VCaP (cell line): ENCODE measurements around the gene MYL3.

Experiments used
- H3K27ac ChIP-seq: fragments of 450-650 bp; 2 replicates; pipeline ENCODE4 v1.5.1; 2017
- TF ChIP-seq, protein P1 (sequence below): fragments of 450-650 bp; conservative IDR thresholded peaks from 2 replicates; pipeline ENCODE4 v1.5.1; 2017; ENCODE audit warnings: mild to moderate bottlenecking, moderate library complexity

The MYL3 gene

DNA sequence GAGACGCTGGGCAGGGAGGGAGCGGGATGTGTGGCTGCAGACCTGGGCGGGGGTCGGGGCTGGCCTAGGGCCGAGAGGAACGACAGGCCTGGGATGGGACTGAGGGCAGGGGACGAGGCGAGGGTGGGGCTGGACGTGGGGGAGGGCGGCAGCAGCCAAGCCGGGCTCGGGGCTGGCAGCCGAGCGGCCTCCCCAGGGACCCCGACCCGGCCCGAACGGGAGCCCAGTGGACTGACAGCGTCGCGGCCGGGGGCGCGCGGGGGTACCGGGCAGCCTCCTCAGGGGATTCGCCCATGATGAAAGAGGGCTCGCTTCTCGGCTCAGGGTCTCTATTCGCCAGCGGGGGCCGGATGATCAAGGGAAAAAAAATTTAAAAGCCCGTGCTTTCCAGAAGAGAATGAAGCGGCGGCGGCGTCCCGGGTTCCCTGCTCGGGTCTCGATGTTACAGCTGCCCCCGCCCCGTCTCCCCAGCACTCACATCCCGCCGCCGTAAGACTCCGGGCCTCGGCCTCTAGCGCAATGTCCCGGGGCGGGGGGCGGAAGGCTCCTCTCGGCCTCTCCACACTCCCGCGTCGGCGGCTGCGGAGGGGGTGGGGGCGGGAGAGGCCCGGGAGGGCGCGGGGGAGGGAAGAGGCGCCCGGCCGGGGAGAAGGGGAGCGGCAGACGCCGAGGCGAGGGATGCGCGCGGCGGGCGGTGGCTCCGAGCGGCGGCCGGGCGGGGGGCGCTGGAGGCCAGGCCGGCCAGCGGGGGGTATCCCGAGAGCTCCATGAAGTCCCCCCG, 18.5 kb upstream of the MYL3 start:
- H3K27ac ChIP-seq, result peak overlapping the region; percentile 13; the same call in 1 of the 2 replicates
- TF ChIP-seq, protein P1, sequence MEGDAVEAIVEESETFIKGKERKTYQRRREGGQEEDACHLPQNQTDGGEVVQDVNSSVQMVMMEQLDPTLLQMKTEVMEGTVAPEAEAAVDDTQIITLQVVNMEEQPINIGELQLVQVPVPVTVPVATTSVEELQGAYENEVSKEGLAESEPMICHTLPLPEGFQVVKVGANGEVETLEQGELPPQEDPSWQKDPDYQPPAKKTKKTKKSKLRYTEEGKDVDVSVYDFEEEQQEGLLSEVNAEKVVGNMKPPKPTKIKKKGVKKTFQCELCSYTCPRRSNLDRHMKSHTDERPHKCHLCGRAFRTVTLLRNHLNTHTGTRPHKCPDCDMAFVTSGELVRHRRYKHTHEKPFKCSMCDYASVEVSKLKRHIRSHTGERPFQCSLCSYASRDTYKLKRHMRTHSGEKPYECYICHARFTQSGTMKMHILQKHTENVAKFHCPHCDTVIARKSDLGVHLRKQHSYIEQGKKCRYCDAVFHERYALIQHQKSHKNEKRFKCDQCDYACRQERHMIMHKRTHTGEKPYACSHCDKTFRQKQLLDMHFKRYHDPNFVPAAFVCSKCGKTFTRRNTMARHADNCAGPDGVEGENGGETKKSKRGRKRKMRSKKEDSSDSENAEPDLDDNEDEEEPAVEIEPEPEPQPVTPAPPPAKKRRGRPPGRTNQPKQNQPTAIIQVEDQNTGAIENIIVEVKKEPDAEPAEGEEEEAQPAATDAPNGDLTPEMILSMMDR, result no peak

DNA sequence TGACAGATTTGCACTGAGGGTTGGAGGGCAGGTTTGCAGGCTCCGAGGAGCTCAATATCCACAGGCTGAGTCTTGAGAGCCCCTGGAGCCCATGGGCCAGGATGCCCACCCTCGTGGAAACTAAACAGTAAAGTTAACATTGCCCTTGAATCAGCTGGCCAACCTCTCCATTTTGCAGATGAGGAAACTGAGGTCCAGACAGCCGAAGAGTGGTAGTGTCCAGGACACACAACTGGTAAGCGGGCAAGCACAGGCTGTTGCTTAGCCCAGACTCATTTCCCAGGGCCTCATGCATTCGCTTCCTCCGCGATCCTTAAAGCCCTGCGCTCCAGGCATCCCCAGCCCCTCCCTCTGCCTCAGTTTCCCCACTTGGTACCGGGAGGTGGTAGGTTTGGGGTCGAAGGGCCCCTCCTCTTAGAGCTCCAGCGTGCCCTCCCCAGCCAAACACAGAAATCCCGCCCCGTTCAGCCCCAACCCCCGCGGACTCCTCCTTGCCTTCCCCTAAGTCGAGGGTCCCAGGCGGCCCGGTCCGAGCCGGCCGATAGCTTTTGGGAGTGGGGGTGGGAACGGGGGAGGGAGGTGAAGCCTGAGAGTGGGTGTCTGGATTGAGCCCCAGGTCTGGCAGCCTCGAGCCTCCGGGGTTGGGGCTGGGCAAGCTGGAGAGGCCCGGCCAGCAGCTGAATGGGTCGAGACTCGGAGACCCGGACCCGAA, 17.8 kb upstream of the MYL3 start:
- no peak overlapping the region; the same call in 1 of the 2 replicates for H3K27ac ChIP-seq
- TF ChIP-seq, protein P1, result no peak

DNA sequence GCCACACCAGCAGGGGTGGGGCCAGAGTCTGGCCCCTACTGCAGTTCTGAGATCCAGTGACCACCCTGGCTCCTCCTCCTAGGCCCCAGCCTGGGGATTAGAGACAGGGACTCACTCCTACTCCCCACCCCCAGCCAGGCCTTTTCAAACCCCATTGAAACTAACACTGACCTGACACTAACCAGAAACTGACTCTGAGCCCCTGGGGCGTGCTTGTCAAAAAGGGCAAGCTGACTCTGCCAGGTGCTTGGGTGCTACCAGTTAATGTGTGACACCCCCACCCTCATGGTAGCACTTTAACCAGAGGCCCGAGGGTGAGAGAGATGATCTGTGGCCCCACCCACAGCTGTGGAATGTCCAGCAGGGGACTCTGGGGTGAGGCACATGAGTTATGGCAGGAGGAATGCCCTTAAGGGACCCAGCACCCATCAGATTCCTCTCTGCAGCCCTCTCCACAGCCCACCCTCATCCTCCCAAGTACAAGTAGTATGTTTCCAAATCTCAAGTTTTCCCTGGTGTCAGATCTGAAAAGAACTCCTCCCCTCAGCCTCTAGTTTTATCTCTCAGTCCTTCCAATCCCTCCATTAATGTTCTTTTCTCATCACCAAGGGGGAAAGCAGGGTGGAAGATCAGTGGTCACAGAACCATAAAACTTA, 15.7 kb upstream of the MYL3 start:
- TF ChIP-seq, protein P1, result no peak
- no peak overlapping the region for H3K27ac ChIP-seq

DNA sequence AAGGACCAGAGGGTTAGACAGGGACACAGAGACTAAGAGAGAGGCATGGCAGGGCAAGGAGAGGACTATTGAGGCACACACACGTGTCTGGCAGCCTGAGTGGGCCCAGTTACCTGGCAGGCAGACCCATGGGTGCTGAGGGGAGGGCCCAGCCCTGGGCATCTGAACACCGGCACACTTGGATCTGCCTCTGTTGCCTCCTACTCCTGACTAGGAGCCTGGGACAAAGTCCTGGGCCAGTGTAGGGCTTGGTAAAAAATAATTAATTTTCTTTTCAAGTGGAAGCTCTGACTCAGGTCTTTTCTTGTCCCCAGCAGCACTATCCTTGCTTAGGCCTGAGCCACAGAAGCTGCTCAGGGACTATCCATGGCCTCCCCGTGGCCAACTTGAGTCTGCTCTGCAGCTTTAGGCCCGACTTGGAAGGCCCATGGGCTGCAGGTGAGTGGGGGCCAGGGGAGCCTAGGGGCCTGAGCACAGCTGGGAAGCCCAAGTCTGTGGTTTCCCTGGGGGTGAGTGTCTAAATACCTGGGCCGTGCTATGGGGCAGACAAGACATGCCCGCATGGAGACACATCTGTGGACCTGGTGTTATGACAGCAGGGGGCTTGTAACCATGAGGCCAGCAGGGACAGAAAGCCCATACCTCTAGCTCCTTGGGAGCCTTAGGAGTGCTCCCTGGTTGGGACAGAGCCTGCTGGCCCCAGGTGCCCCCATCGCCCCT, 14.3 kb upstream of the MYL3 start, which contains the start of gene PTH1R:
TSS of gene PTH1R (plus strand) at position 316 of the 720 bp plus-strand sequence. CDS start 5,839 bp downstream, outside the sequence.
- TF ChIP-seq, protein P1, result no peak
- H3K27ac ChIP-seq, result no peak within 1 kb of the TSS

DNA sequence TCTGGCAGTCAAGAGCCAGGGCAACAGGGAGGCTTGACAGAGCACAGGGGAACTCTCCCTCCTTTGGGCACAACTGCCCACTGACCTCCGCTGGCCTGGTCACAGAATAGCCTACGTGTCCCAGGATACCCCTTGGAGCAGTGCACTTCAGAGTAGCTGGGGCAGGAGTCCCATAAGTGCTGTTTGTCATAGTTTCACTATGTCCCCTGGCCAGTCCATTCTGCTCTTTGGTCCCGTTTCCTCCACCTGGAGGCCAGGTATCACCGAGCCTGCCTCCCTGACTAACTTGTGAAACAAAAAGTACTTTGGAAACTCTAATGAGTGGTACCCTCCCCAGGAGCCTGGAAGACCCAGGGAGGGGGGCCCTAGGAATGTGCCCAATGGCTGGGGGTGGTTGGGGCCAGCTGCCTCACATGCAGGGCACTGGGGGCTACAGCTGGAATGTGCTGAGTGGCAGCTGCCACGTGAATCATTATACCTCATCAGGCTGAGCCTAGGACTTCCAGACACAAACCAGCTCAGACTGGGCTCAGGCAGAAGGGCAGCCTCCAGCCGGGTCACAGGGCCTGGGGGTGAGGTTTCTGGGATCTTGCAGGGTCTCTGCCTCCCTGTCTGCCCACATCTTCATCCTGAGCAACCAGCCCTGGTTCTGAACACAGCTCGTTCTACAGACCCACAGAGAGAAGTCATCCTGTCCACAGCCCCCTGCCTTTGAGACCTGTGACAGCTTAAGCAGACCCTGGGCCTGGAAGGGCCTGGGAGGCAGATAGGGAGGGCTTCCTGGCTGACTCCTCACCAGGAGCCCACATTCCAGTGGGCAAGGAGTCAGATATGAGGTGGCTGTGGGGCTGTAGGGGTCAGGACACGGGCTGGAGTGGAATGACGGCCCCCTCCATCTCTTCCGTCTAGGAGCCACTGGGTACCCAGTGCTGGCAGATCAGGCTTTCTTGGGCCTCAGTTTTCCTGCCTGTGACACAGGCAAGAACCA, 13.4 kb upstream of the MYL3 start:
- TF ChIP-seq, protein P1, result no peak
- H3K27ac ChIP-seq, result no peak overlapping the region

DNA sequence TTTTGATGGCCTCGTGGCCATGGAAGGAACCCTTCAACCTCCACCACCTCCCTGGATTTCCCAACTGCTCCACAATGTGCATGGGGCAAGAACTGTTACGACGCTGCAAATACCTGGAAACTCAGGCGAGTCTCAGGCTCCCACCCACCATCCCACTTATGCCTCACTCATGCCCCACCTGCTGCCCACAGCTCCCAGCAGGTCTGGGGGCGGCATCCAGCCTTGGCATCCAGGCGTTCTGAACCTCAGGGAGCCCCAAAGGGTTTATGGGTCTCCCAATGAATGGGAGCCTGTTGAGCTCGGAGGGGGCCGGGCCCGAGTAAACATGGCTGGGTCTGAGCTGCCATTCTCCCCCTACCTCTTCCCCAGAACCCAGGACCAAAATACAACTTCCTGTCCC, 12.3 kb upstream of the MYL3 start:
- TF ChIP-seq, protein P1, result no peak

More for the DNA sequence above, 12.3 kb upstream of the MYL3 start:
- H3K27ac ChIP-seq, result no peak overlapping the region
